Measurements from ENCODE around the gene RABGAP1L. TPM values are rescaled to one million over a fixed set of nuclear protein-coding genes. Genes with fewer than 3 reads are reported as not detected.
"Not testable (repeated sequence)": the region's sequence is repeated elsewhere in the genome, so short reads cannot be mapped to it uniquely, and the experiment has no call there.

RABGAP1L gene
- total and polyA plus RNA-seq, 12 donors: 13.0 to 167 (median 109) TPM

- intact Hi-C loops (cut with DNase I): no loop called here
- H3K27me3 ChIP-seq: no peaks in the 10 kb centered on the region
- H3K4me1 ChIP-seq: no peaks in the 10 kb centered on the region
- 93 to 100% methylated on average over 1 of the region's 1 CpG for WGBS, 2 donors
- TF ChIP-seq CTCF (IDR thresholded peaks at IDR 0.05): no peak
- H3K36me3 ChIP-seq: peaks cover 0 to 14% (median 0%) of the 10 kb centered on the region in 9 donors
- H3K9me3 ChIP-seq: peaks cover 0 to 6% (median 0%) of the 10 kb centered on the region in 11 donors
- no peak for DNase-seq
- no peak for ATAC-seq
- no peak overlapping the region for H3K27ac ChIP-seq
- no peak overlapping the region for H3K4me3 ChIP-seq
Observed at GRCh38 chr1:174640783-174641182, 481.5 kb downstream of the RABGAP1L start.

- H3K9me3 ChIP-seq: peaks cover 0 to 15% (median 0%) of the 10 kb centered on the region in 11 donors
- intact Hi-C loops (cut with DNase I): no loop called here
- H3K27me3 ChIP-seq: no peaks in the 10 kb centered on the region
- H3K27ac ChIP-seq: no peak overlapping the region
- no peak overlapping the region for H3K4me3 ChIP-seq
- TF ChIP-seq CTCF (IDR thresholded peaks at IDR 0.05): no peak
- ATAC-seq: no peak
- peaks cover 0 to 9% (median 0%) of the 10 kb centered on the region in 9 donors for H3K36me3 ChIP-seq
- no peak for DNase-seq
- H3K4me1 ChIP-seq: no peaks in the 10 kb centered on the region
Observed at GRCh38 chr1:174642393-174642792, 483.1 kb downstream of the RABGAP1L start.

- H3K36me3 ChIP-seq: peaks cover 0 to 1% (median 0%) of the 10 kb centered on the region in 9 donors
- no peak for DNase-seq
- H3K9me3 ChIP-seq: peaks cover 0 to 15% (median 0%) of the 10 kb centered on the region in 11 donors
- H3K27ac ChIP-seq: no peak overlapping the region
- no peaks in the 10 kb centered on the region for H3K27me3 ChIP-seq
- 95 to 97% methylated on average over 1 of the region's 1 CpG for WGBS, 2 donors
- H3K4me3 ChIP-seq: no peak overlapping the region
- no peaks in the 10 kb centered on the region for H3K4me1 ChIP-seq
- no peak for ATAC-seq
- intact Hi-C loops (cut with DNase I): no loop called here
- no peak for TF ChIP-seq CTCF (IDR thresholded peaks at IDR 0.05)
Observed at GRCh38 chr1:174643206-174643605, 483.9 kb downstream of the RABGAP1L start.

GRCh38 chr1:174649572-174649971, 490.3 kb downstream of the RABGAP1L start:
- H3K27me3 ChIP-seq; H3K27ac ChIP-seq; intact Hi-C loops (cut with DNase I); H3K36me3 ChIP-seq; H3K4me1 ChIP-seq; DNase-seq; H3K4me3 ChIP-seq; ATAC-seq: not testable (repeated sequence)
- 72 to 79% methylated on average over 2 of the region's 2 CpGs for WGBS, 2 donors
- H3K9me3 ChIP-seq: peaks cover 0 to 29% (median 0%) of the 10 kb centered on the region in 11 donors

DNA sequence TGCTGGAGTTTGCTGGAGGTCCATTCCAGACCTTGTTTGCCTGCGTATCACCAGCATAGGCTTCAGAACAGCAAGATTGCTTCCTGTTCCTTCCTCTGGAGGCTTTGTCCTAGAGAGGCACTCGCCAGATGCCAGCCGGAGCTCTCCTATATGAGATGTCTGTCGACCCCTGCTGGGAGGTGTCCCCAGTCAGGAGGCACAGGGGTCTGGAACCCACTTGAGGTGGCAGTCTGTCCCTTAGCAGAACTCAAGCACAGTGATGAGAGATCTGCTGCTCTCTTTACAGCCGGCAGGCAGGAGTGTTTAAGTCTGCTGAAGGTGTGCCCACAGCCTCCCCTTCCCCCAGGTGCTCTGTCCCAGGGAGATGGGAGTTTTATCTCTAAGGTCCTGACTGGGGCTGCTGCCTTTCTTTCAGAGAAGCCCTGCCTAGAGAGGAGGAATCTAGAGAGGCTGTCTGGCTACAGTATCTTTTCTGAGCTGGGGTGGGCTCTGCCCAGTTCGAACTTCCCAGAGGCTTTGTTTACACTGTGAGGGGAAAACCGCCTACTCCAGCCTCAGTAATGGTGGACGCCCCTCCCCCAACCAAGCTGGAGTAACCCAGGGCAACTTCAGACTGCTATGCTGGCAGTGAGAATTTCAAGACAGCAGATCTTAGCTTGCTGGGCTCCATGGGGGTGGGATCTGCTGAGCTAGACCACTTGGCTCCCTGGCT, 493.4 kb downstream of the RABGAP1L start:
- peaks cover 0 to 7% (median 0%) of the 10 kb centered on the region in 9 donors for H3K4me1 ChIP-seq
- H3K27me3 ChIP-seq: no peaks in the 10 kb centered on the region
- no peaks in the 10 kb centered on the region for H3K36me3 ChIP-seq
- TF ChIP-seq CTCF (IDR thresholded peaks at IDR 0.05): no peak
- intact Hi-C loops (cut with DNase I): no loop called here
- no peak overlapping the region for H3K27ac ChIP-seq
- WGBS, 2 donors: 74 to 78% methylated on average over 8 of the region's 8 CpGs
- ATAC-seq (no peak), DNase-seq (no peak)
- H3K4me3 ChIP-seq: no peak overlapping the region
- H3K9me3 ChIP-seq: peaks cover 0 to 23% (median 0%) of the 10 kb centered on the region in 11 donors
